SKM-1 (cell line): ENCODE data around the gene CEACAM19.
"Not testable (repeated sequence)": the region's sequence is repeated elsewhere in the genome, so short reads cannot be mapped to it uniquely, and the experiment has no call there.

ENCODE experiments used
- DNase-seq: peaks from one replicate; lab custom pipeline; 2025; ENCODE audit not compliant: unreplicated experiment; lab: John Stamatoyannopoulos, UW

Gene CEACAM19

DNA sequence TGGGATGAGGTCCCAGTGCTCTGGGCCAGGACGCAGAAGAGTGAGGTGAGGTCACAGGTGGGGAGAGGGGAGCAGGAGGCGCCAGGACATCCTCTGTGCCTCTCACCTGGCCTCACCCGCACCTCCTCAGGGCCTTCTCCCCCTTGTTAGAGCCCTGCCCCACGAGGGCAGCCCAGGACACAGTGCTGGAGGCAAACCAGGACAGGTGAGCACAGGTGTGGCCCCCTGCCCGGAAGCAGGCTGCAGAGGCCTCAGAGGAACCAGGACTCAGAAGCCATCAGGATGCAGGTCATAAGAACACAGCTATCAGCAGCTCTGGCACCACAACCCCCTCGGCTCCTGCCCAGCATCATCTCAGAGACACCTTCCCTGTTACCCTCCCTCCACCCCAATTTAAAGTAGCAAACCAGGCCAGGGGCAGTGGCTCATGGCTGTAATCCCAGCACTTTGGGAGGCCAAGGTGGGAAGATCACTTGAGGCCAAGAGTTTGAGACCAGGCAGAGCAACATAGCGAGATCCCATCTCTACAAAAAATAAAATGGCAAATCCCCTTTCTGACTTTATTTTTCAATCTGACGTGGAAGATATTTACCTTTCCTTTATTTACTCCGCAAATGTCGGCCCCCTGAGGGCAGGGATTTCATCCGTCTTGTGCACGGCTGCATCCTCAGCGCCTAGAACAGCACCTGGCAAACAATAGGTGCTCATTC lies 27.4 kb downstream of the CEACAM19 start, which contains the start of gene CEACAM16:
TSS of gene CEACAM16 (plus strand) at position 660 of the 710 bp plus-strand sequence. CDS start 2,306 bp downstream, outside the sequence.
- DNase-seq, result no peak

DNA sequence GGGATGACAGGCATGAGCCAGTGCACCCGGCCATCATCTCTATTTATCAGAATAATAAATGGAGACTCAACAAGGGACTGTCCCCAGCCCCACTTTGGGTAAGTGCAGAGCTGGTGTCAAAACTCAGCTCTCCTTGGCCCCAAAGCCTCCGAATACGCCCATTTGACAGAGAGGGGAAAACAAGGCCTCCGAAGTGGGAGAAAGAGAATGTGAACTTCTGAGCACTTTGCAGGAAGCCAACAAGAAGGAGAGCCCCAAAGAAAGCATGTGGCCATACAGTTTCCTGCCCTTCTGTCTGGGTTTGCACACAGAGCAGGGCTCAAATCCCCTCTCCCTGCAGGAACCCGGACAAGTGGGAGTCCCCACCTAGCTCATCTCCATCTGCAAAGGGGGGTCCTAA lies 29.3 kb downstream of the CEACAM19 start:
- no peak for DNase-seq

DNA sequence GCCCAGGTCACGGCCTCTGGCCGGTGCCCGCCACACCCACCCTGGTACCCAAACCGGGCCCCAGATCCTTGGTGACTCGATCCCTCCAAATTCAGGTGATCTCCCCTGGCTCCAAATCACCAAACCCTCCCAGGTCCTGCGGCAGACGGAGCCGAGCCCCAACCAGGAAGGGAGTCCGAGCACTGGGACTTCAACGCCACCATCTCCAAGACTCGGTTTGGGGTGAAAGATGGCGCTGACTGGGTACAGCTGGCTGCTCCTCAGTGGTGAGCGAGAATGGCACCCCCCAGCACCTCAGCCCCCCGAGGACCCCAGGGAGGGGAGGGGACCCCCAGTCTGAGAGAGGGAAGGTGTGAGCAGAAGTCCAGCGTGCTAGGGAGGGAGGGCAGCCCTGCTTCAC lies 29.9 kb downstream of the CEACAM19 start:
- DNase-seq, result no peak

DNA sequence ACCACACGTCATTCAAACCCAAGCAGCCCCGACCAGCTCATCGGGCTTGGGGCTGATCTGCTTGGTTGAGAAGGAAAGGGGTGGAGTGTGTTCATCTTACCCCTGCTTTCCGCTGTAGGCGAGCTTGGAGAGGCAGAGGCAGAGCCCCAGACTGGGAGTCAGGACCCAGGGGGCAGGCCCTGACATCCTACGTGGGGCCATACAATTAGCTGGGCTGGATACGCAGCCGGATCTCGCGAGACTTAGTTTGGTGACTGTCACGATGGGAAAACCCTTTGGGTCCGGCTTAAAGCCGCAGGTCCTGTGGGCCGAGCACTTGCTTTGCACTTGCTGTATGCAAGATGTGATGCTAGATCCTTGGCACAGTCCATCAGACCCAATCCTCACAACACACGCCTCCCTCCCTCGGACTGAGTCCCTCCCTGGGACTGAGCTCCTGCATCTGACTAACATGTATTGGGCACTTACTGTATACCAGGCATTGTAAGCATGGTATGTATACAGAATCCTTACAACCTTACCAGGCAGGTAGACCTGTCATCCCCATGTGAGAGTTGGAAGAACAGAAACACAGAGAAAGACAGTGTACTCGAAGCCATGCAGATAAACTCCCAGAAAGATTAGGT lies 31.4 kb downstream of the CEACAM19 start:
- DNase-seq, result no peak

DNA sequence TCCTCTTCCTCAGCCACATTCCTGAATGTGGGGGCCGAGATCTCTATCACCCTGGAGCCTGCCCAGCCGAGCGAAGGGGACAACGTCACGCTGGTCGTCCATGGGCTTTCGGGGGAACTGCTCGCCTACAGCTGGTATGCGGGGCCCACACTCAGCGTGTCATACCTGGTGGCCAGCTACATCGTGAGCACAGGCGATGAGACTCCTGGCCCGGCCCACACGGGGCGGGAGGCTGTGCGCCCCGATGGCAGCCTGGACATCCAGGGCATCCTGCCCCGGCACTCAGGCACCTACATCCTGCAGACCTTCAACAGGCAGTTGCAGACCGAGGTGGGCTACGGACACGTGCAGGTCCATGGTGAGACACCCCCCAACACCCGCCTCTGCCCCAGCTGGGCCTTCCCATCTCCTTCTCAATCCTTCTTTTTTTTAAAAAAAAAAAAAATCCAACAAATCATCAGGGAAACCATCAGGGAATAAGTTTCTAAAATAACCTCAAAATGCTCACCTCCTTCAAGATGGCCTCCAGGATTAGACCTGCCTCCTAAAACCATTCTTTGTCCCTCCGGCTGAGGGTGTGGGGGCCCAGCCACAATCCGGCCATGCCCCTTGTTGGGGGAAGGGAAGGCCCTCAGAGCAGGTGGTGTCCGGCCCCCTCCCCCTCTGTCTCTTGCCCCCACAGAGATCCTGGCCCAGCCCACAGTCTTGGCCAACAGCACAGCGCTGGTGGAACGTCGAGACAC lies 32.2 kb downstream of the CEACAM19 start:
- no peak for DNase-seq

DNA sequence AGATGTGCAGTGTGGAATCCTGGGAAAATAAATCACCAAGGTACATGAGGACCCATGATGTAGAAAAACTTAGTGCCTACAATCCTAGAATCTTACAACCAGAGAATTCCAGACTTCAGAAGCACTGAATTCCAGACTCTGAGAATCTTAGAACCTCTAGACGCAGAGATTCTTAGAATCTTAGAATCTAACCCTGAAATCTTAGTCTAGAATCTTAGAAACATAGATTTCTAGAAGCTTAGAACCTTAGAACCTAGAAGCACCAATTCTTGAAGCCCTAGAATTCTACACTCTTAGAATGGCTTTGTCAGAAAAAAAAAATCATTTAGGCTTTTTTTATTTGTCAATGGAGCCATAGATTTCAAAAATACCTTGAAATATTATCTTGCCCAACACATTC lies 33.7 kb downstream of the CEACAM19 start:
- no peak for DNase-seq

DNA sequence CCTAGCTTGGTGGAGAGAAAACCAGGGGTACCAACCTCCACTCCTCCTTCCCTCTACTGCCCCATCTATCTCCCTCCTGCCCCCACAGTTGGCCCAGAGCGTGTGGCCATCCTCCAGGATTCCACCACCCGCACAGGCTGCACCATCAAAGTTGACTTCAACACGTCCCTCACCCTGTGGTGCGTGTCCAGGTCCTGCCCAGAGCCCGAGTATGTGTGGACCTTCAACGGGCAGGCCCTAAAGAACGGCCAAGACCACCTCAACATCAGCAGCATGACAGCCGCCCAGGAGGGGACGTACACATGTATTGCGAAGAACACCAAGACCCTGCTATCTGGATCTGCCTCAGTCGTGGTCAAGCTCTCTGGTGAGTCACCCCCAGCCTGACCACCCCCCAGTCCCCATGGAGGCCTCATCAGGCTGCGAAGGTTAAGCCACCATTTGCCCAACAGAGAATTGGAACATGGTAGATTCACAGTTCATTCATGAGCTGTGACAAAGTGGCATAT lies 34.3 kb downstream of the CEACAM19 start:
- no peak for DNase-seq

DNA sequence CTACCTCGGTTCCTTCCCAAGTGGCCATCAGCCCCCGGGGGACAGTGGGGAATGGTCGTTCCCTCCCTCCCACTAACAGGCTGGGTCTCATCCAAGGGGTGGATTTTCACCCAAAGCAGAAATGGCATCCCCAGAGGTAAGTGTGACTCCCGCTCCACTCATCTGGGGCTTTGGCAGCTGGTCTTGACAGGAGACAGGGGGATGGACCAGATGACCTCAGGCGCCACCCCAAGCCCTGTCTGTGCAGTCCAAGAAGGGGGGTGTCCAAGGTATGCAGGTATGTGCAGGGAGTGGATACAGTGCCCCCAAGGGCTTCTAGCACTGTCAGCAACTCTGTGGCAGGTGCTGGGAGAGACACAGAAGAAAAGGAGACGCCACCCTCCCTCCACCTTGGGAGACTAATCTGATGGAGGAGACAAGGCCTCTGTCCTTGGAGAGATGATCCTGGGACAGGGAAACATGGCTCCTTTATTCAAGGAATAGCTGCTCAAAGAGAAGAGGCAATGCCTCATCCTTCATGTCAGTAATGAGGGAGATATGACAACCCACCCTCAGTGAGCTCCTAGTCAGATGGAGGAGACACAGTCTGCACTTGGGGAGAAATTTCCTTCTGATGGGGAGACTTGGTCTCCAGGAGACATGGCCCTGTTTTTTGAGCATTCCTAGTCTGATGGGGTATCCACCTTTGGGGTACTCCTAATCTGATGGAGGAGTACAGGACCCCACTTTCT lies 35.4 kb downstream of the CEACAM19 start:
- no peak for DNase-seq

DNA sequence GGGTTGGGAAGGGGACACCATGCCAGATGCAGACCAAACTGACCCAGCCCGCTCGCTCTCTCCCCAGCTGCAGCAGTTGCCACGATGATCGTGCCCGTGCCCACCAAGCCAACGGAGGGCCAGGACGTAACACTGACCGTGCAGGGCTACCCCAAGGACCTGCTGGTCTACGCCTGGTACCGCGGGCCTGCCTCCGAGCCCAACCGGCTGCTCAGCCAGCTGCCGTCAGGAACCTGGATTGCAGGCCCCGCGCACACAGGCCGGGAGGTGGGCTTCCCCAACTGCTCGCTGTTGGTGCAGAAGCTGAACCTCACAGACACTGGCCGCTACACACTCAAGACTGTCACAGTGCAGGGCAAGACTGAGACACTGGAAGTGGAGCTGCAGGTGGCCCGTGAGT lies 36.5 kb downstream of the CEACAM19 start:
- DNase-seq, result no peak

DNA sequence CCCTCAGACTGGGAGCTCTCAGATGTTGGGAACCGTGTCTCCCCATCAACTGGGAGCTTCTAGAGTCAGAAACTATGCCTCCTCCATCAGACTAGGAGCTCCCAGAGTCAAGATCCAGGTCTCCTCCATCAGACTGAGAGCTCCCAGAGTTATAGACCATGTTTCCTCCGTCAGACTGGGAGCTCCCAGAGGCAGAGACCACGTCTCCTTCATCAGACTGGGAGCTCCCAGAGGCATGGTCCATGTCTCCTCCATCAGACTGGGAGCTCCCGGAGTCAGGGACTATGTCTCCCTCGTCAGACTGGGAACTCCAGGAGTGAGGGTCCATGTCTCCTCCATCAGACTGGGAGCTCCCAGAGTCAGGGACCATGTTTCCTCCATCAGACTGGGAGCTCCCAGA lies 37.7 kb downstream of the CEACAM19 start:
- no peak for DNase-seq

DNA sequence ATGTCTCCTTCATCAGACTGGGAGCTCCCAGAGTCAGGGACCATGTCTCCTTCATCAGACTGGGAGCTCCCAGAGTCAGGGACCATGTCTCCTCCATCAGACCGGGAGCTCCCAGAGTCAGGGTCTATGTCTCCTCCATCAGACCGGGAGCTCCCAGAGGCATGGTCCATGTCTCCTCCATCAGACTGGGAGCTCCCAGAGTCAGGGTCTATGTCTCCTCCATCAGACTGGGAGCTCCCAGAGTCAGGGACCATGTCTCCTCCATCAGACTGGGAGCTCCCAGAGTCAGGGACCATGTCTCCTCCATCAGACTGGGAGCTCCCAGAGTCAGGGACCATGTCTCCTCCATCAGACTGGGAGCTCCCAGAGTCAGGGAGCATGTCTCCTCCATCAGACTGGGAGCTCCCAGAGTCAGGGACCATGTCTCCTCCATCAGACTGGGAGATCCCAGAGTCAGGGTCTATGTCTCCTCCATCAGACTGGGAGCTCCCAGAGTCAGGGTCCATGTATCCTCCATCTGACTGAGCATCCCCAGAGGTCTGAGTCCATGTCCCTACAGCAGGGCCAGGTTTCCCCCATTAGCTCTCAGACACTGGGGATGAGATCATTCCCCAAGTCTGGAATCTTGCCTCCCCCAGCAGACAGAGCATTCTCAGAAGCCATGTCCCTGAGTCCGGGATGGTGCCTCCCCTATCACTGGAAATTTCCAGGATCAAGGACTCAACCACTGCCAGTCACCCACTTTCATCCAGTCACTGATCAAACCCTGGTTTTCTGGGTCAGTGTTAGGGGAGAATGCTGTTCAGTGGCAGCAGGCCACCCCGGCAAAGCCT lies 38.4 kb downstream of the CEACAM19 start:
- not testable (repeated sequence) for DNase-seq

DNA sequence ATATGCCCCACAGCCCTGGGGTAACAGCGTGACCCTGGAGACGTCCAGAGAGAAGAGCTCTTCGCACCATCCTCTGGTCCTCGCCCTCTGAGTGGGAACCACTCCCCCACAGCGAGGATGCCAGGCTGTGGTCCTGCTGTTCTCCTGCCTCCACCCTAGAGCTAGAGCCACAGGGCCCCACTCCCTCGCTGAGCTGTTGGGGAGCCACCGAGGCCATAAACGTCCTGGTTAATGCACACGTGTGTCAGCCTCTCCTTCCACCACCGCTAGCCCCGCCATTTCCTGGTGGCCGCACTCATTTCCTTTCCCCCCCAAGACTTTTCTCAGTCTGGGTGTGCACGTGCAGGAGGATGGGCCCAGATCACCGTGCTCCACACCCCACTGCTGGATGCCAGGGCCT lies 39.2 kb downstream of the CEACAM19 start:
- DNase-seq, result no peak

DNA sequence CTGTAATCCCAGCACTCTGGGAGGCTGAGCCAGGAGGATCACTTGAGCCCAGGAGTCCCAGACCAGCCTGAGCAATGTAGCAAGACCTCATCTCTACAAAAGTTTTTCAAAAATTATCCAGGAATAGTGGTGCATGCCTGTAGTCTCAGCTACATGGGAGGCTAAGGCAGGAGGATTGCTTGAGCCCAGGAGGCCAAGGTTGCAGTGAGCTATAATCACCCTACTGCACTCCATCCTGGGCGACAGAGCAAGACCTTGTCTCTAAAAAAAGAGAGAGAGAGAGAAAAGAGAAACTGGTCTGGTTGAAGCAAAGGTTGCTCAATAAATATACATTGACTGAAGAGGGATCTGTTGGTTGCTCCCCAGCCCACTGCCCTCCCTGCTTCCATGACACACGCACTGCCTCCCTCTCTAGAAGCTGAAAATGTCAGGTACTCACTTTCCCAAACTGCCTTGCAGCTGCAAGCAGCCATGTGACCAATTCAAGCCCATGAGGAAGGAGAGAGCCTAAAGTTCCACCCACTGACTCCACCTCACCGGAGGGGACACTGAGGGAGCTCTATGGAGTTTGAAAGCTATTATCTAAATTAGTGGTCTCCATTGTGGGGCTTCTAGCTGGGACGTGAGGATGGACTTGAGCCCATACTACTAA lies 41.7 kb downstream of the CEACAM19 start:
- DNase-seq, result no peak

DNA sequence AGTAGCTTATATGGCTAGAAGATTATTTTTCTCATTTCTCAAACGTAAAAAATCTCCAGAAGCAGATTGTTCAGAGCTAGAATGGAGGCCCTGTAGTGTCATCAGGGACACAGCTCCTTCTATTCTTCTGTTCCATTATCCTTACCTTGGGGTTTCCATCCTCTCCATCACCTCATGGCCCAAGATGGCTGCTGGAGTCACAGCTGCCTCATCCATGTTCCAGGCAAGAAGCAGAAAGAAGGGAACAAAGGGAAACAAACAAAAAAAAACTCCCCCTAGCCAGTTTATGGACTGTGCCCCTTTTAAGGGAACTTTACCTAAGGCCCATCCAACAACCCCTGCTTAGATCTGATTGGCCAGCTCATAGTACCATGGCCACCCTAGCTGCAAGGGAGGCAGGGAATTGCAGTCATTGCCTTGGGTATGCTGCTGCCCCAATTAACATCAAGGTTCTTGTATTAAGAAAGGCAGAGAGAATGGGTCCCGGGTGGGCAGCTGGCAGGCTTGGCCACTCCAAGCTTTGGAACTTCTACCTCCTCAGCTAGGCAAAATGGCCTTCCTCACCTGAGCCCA lies 43.4 kb downstream of the CEACAM19 start:
- no peak for DNase-seq

DNA sequence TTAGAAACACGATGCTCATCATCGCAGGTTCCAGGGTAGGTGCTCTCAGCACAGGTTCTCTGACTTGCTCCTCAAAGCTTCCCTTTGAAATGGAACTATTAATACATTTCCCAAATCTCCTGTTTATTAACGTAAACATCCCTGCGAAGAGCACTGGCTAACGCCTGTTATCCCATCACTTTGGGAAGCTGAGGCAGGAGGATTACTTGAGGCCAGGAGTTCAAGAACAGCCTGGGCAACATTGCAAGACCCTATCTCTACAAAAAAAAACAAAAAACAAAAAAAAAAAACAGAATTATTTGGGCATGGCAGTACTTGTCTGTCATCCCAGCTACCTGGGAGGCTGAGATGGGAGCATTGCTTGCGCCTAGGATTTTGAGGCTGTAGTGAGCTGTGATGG lies 46.3 kb downstream of the CEACAM19 start:
- DNase-seq, result no peak

DNA sequence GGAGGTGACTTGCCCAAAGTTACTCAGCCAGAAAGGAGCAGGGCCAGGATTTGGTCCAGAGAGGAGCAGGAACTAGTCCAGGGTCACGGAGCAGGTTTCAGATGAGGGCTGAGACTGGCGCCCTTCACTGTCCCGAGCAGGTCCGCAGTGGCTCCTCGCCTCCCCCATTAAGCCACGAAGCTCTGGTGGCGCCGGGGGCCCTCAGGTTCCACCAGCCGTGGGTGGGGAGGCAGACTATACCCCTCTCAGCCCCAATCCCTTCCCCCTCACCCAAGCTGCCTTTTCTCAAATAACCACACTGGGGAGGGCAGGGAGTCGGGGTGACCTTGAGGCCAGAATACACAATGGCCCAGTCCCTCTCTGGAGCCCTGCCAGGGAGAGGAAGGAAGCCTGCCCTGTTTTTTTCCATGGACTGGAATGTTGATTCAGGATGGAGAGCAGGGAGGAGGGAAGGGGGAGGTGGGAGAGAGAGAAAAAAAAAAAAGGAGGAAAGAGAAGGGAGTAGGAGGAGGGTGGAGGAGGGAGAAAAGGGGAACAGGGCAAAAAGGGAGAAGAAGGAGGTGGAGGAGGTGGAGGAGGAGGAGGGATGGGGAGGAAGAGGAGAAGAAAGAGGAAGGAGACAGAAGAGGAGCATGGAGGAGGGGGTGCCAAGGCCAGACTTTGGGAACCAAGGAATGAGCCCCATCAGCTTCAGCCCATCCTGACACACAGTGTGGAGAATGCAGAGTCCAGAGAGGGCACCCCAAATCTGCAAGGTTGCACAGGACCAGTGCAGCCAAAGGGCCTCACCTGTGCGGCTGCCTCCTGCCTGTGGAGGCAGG lies 47.4 kb downstream of the CEACAM19 start:
- DNase-seq, result no peak

DNA sequence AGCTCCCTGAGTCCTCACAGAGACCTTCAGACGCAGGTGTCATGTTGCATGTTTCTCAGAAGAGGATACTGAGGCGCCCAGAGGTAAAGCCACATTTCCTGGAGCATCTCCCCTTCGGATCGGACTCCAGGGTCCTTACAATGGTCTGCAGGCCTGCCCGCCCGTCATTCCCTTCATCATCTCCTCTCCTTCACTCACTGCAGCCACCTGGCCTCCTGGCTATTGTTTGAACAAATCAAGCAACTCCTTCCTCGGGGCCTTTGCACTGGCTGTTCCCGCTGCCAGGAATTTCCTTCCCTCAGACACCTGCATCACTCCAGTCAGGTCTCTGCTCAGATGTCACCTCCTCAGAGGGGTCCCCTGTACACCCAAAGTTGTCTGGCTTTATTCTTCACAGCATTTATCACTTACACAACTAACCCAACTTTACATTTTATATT lies 48.0 kb downstream of the CEACAM19 start:
- no peak for DNase-seq

DNA sequence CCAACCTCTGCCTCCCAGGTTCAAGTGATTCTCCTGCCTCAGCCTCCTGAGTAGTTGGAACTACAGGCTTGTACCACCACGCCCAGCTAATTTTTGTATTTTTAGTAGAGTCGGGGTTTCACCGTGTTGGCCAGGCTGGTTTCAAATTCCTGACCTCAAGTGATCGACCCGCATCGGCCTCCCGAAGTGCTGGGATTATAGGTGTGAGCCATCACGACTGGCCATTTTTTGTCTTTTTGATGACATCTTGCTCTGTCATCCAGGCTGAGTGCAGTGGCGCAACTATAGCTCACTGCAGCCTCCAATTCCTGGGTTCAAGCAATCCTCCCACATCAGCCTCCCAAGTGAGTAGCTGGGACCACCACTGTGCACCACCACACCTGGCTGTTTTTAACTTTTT lies 49.1 kb downstream of the CEACAM19 start:
- DNase-seq, result not testable (repeated sequence)

DNA sequence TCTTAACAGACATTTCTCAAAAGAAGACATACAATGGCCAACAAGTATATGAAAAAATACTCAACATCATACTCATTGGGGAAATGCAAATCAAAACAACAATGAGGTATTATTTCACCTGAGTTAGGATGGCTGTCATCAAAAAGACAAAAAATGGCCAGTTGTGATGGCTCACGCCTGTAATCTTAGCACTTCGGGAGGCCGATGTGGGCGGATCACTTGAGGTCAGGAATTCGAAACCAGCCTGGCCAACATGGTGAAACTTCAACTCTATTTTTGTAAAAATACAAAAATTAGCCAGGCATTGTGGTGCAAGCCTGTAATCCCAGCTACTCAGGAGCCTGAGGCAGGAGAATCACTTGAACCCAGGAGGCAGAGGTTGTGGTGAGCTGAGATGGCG lies 49.7 kb downstream of the CEACAM19 start:
- DNase-seq, result no peak
